Epithelial cell of proximal tubule (primary cell): ENCODE data around the gene SENP3. TPM values are rescaled to one million over a fixed set of nuclear protein-coding genes. Genes with fewer than 3 reads are reported as not detected.

Experiments used
- DNase-seq: peaks from one replicate; pipeline ENCODE4 v3.0.0-alpha.2; 2011; ENCODE audit warnings: low read depth
- H3K4me3 ChIP-seq: 2 replicates; pipeline ENCODE4 v1.5.1; 2011; ENCODE audit warnings: low read depth, mild to moderate bottlenecking, low read length
- total RNA-seq: library from RNA; depleted of rRNA; stranded (reverse); fragments of >200 nt; gene quantifications from 2 replicates; pipeline ENCODE4 v1.2.3, GENCODE V29; 2015
- TF ChIP-seq, protein P1 (sequence below): conservative IDR thresholded peaks from 2 replicates; pipeline ENCODE4 v1.5.1; 2012; ENCODE audit warnings: low read depth, mild to moderate bottlenecking, low read length

Gene SENP3
- total RNA-seq, 1 donor from 2014 or later = 62.9 TPM

DNA sequence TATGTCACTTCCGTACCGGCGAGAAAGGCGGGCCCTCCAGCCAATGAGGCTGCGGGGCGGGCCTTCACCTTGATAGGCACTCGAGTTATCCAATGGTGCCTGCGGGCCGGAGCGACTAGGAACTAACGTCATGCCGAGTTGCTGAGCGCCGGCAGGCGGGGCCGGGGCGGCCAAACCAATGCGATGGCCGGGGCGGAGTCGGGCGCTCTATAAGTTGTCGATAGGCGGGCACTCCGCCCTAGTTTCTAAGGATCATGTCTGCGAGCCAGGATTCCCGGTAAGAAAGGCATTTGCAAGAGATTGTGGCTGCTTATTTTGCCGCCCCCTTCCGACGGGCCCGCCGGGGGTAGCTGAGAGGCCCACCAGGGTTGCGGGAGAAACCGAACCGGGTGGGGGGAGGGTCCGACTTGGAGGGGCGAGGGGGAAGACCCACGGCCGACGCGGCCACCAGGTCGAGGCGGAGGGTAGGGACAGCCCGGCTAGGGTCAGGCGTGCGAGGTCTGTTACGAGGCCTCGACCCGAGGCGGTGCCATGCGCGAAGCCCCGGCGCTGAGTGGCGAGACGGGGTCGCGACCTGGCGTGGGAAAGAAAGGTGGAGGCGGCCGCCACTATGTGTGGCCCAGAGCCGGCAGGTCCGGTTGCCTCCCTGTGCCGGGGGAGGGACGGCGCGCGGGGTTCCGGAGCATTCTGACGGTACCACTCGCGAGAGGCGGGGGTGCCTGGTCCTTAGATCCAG lies 11.0 kb downstream of the SENP3 start:
- TF ChIP-seq, protein P1, sequence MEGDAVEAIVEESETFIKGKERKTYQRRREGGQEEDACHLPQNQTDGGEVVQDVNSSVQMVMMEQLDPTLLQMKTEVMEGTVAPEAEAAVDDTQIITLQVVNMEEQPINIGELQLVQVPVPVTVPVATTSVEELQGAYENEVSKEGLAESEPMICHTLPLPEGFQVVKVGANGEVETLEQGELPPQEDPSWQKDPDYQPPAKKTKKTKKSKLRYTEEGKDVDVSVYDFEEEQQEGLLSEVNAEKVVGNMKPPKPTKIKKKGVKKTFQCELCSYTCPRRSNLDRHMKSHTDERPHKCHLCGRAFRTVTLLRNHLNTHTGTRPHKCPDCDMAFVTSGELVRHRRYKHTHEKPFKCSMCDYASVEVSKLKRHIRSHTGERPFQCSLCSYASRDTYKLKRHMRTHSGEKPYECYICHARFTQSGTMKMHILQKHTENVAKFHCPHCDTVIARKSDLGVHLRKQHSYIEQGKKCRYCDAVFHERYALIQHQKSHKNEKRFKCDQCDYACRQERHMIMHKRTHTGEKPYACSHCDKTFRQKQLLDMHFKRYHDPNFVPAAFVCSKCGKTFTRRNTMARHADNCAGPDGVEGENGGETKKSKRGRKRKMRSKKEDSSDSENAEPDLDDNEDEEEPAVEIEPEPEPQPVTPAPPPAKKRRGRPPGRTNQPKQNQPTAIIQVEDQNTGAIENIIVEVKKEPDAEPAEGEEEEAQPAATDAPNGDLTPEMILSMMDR = no peak
- peak; percentile 75 for DNase-seq
- peak overlapping the region; percentile 85 for H3K4me3 ChIP-seq

DNA sequence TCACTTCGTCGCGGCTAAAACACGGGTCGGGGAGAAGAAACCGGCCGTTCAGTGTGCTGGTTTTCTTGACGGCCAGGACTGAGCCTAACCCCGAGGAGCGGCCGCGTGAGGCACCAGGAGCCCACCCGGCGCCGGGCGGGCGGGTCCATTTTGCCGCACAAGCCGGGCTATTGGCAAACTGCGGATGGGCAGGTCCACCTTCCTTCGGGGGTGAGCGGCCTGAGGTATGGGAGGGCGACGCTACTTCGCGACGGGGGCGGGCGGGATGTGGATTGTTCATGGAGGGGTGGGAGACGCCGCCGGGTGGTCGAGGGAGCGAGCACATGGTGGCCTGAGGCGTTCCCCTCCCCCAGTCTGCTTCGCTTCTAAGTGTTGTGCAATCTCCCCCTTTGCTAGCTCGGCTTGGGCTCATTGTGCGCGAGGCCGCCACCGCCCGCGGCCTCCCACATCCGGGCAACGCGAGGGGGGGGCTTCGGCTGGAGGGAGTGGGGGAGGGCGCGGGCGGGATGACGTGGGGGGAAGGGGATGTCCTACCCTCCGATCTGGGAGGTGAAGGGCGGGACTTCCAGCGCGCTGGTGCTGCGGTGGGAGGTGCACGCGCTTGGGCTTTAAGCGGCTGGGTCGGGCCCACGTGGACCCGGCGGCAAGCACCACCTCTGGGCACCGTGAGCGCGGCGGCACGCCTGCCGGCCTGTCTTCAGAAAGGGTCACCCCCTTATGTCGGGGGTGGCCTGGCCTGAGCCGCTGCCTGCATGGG lies 11.8 kb downstream of the SENP3 start:
- TF ChIP-seq, protein P1 = no peak
- no peak for DNase-seq
- H3K4me3 ChIP-seq = peak overlapping the region; percentile 85

DNA sequence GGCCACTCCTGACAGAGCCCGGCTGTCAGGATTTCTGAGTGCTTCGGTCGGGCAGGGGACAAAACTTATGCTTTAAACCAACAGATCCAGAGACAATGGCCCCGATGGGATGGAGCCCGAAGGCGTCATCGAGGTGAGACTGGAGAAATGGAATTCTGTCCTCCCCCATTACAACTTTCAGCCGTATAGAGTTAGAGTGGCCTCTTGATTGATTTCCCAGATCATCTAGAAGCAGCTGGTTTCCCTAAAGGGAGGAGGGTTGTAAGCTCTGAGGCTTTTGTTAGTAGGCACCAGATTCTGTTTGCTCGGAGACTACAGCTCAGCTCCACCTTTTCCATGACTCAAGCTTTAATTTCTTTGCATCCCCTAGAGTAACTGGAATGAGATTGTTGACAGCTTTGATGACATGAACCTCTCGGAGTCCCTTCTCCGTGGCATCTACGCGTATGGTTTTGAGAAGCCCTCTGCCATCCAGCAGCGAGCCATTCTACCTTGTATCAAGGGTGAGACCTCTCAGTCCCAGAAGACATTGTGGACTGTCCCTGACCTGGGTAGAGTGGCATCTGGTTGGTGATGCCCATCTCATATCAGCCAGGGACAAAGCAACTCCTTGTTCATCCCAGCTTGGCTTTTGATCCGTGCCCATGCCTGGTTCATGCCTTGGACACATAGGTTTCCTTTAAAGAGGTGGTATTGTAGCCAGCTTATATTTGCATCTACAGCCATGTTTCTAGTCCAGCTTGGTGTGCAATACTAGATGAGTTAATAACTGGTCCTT lies 12.6 kb downstream of the SENP3 start:
- TF ChIP-seq, protein P1 = no peak
- H3K4me3 ChIP-seq = peak overlapping the region; percentile 85
- DNase-seq = no peak

DNA sequence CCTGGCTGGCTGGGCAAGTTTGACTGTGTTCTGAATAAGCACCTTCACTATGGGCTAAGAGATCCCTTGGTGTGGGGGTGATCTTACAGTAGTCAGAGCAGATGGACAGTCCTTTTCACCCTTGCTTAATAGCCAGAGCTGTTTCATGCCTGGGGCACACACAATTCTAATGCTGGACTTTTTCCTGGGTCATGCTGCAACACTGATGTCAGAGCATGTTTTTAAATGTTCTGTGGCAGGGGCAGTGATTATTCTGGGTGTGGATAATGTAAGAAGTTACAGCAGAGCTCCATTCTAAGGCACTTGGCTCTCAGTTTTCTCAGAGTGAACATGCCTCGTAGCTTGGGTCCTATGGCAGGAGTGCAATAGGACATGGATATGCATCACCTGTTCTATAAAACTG lies 13.8 kb downstream of the SENP3 start:
- TF ChIP-seq, protein P1 = no peak
- peak overlapping the region; percentile 85 for H3K4me3 ChIP-seq
- DNase-seq = no peak

DNA sequence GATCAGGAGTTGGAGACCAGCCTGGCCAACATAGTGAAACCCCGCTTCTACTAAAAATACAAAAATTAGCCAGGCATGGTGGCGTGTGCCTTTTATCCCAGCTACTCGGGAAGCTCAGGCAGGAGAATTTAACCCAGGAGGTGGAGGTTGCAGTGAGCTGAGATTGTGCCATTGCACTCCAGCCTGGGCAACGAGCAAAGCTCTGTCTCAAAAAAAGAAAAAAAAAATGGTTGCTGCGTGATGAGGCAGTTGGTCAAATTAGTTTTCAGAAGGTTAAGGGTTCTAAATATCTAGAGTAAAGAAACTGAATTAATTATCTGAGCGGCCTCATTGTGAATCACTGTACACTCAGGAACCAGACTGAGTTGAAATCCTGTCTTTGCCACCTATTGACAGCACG lies 14.2 kb downstream of the SENP3 start:
- H3K4me3 ChIP-seq = no peak overlapping the region
- TF ChIP-seq, protein P1 = no peak
- no peak for DNase-seq

DNA sequence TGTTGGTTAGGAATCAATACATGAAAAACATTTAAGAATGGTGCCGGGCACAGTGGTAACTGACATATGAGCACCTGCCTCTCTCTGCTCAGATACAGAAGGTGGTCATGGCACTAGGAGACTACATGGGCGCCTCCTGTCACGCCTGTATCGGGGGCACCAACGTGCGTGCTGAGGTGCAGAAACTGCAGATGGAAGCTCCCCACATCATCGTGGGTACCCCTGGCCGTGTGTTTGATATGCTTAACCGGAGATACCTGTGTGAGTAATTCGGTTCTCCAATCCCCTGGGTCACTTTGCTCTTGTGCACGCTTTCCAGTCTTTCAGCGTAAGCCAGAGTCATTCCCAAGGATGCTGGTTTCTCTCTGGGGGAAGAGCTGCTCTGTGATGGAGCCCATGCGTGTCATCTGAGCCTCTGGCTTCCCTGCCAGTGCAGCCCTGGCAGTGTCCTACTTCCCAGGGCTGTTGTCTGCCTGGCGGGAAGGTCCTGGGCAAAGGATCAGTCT lies 14.8 kb downstream of the SENP3 start:
- TF ChIP-seq, protein P1 = no peak
- no peak overlapping the region for H3K4me3 ChIP-seq
- DNase-seq = no peak
